GM21423 (cell line): ENCODE measurements around the gene NRG3.
"Not testable (repeated sequence)": the region's sequence is repeated elsewhere in the genome, so short reads cannot be mapped to it uniquely, and the experiment has no call there.

Source experiments
- ATAC-seq: cut with Tn5 transposase; IDR thresholded peaks from one replicate; pipeline ENCODE4 v1.9.1; 2021; ENCODE audit warnings: mild to moderate bottlenecking, moderate library complexity; ENCODE audit not compliant: unreplicated experiment

Gene NRG3

GRCh38 chr10:81953420-81953819, 78.4 kb downstream of the NRG3 start:
- no peak for ATAC-seq

- ATAC-seq: no peak
Measured at GRCh38 chr10:81957976-81958375, 83.0 kb downstream of the NRG3 start.

DNA sequence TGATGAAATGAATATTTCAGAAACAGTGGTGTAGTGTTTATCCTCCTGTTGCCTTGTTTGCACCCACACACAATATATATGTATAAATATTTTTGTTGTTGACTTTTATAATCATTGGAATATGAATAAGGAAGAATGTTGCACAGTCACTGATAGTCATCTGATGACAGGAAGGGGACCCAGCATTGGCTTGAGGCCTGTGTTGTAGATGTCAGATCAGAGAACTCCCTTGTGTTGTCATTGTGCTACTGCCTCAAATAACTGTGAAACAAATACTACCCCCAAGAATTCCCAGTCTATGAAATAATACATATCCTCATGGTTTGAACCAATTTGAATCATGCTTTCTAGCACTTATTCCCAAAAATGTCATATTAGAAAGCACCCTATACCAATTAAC, 84.0 kb downstream of the NRG3 start:
- ATAC-seq: no peak

GRCh38 chr10:81961451-81962184, 86.6 kb downstream of the NRG3 start:
- ATAC-seq: no peak

GRCh38 chr10:81963606-81964005, 88.6 kb downstream of the NRG3 start:
- no peak for ATAC-seq

DNA sequence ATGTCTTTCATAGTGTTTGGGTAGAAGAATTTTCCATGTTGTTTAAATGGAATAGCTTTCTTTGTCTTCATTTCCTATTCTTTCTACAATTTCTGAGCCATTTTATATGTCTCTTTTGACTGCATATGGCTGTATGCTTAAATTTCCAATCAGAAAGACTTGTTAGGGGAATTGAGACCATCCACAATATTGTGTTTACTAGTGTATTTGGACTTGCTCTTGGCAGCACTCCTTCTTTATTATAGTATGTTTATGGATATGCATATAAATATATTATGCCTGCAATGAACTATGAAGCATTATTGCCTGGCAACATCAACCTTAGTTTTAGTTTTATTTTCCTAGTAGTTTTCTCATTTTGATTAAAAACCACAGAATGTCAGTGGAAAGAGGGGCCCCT, 92.7 kb downstream of the NRG3 start:
- ATAC-seq: no peak

- no peak for ATAC-seq
Measured at GRCh38 chr10:81969136-81969535, 94.1 kb downstream of the NRG3 start.

- ATAC-seq: no peak
Measured at GRCh38 chr10:81978238-81978637, 103.2 kb downstream of the NRG3 start.

- ATAC-seq: no peak
Measured at GRCh38 chr10:81981724-81982123, 106.7 kb downstream of the NRG3 start.

GRCh38 chr10:81984428-81984827, 109.4 kb downstream of the NRG3 start:
- ATAC-seq: no peak

DNA sequence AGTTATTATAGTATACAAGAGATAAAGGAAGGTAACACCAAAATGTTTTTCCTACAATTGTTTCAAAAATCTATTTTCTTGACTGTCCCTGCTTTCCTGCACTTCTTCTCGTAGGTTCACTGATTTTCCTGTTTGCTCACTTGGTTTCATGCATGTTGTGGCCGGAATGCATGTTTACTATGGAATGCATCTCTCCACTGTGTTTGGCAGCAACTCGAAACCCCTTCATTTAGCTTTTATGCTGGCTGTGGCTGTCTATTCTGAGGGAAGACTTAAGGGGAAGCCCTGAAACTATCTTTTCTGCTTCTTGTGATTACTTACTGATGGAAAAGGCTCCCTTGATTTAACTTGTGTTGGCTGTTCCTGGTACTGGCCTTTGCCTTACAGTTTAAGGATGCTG, 120.3 kb downstream of the NRG3 start:
- no peak for ATAC-seq

DNA sequence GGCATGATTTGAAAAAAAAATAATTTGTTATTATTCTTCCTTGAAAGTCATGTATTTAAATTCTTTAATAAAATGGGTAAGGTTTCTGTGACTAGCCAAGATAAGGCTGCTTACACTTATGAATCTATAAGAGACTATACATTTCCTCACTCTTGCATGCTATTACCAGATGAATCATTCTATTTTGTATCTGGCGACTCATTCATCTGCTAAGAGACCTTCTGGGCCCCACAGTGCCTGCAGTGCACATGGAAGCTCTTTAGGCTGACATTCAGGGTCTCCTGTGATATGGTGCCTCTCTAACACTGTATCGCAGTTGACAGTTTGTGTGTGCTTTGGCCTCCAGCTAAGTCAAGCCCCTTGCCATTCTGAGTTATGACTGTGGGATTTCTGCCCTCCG, 121.9 kb downstream of the NRG3 start:
- ATAC-seq: no peak

- ATAC-seq: no peak
Measured at GRCh38 chr10:82020999-82021398, 146.0 kb downstream of the NRG3 start.

DNA sequence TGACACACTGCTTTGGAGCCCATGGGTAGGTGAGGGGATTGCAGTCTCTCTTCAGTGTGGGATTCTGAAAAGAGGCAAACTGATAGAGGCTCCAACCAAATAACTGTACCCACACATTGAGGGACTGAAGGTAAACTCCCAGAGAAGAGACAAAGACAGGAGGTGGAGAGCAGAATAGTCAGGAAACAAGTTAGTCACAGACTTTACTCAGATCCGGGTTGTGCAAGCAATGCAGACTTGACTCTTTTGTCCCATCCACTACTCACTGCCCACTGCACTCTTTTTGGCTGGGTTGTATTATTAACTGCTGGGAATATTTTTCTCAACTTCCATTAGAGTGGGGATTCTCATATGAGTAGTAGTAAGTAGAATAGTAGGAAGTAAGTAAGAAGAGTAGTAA, 152.7 kb downstream of the NRG3 start:
- ATAC-seq: no peak

DNA sequence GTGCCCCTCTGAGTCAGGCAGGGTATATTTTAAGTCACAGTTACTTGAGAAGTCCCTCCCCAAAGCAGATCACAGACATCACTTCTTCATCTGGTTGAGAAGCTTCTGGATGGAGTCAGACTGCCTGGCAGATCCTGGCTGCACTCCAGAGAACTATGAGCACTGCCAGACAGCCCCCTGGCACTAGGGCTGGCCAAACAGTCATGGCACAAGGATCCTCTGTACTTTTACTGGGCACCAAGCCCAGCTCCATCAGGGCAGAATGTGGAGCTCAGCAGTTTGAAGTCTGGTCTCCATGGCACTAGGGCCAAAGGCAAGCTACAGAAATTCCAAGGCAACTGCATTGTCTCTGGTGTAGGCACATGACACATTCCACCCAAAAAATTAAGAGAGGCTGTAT, 162.1 kb downstream of the NRG3 start:
- no peak for ATAC-seq

DNA sequence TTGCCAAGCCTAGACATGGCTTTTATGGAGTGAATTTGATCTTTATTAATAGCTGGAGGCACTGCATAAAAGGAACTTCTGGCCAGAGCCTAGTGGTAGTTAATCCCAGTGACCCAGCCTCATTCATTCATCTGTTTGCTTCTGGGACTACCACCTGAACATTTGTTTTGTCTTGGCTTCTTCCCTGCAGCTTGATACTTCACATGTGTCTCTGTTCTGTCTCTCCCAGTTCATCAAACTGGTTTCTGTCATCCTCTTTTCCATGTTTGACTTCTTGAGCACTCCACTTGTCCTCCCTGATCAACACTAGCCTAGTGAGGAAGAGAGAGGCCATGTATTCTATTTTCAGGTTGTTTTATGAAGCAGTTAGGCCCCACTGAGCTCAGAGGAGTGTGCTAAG, 163.6 kb downstream of the NRG3 start:
- ATAC-seq: no peak

DNA sequence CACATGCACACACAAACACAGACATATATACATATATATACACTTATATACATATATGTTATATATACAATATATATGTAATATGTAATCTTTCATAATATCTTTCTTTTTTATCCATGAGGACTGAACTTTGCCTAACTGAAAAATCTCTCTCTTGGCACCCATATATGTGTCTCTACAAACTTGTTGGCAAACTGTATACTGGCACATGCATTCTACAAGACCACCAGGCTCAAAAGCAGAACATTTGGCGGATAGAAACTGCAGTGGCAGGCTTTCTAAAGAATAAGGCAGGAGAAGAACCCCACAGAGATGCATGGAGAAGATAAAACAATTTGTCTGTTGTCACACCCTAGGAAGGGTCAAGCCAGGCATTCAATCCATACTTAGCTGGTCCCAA, 165.3 kb downstream of the NRG3 start:
- no peak for ATAC-seq

DNA sequence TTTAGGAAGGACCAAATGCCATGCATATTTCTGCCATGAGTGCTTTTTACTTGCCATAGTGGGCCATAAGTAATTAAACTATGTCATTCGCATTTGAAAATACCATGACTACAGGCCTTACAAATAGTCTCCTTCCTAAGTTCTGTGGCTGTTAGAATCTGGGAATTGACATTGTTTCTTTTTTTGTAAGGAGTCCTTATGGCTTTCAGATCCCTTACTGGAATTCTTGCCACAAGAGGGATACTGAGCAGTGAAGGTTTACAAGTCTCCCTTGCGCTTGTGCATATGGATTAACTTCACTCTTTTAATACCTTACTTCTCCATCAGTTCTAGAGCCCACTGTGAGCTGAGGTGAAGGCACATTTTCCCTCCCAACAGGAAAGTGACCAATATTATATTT, 166.0 kb downstream of the NRG3 start:
- ATAC-seq: no peak

GRCh38 chr10:82056391-82056790, 181.4 kb downstream of the NRG3 start:
- no peak for ATAC-seq

GRCh38 chr10:82067192-82067591, 192.2 kb downstream of the NRG3 start:
- ATAC-seq: not testable (repeated sequence)

GRCh38 chr10:82068501-82068900, 193.5 kb downstream of the NRG3 start:
- no peak for ATAC-seq

DNA sequence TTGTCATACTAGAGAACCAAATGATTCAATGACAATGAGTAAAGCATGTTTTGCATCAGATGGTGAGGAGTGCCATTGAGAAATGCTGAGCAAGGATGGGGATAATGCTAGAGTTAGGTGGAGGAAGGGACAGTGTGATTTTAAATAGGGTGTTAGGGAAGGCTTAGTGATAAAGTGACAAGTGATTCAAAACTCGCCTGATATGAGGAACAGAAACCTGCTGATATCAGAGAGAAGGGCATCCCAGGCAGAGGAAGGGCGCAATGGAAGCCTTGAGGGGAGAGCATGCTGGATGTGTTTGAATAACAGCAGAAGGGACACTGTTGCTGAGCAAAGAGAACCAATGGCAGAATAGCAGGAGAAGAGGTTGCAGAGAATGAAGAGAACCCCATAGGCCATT, 196.2 kb downstream of the NRG3 start:
- no peak for ATAC-seq

DNA sequence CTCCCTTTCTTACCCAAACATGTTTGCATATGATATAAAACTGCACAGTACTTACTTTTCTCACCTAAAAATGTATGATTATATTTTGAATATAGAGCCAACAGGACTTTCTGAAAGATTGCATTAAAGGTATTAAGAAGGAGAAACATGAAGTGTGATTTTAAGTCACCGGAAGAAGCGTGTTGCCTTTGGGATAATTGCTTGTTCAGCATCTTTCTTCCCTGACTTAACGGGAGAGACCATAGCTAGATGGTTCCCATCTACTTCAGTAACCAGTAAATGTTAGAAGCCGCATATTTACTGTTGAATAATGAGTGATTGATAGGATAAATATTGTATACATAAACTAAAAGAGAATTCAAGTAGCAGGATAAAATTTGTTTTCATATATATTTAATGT, 197.1 kb downstream of the NRG3 start:
- ATAC-seq: no peak
